ENCODE measurements around the gene NELFB.
A peak's percentile ranks its signal among the peaks of the same experiment; 100 is the strongest.

The NELFB gene

GRCh38 chr9:137310189-137311052, 55.3 kb downstream of the NELFB start:
- TF ChIP-seq CTCF (IDR thresholded peaks at IDR 0.05; ENCODE audit: low read depth, low read length) = no peak
- H3K27ac ChIP-seq = peak overlapping the region; percentile 67
- no peaks in the 10 kb centered on the region for H3K27me3 ChIP-seq (ENCODE audit: insufficient read depth, low read depth, severe bottlenecking)
- H3K4me3 ChIP-seq (ENCODE audit: low read depth, low read length) = no peak overlapping the region
- H3K9me3 ChIP-seq (ENCODE audit: severe bottlenecking) = no peaks in the 10 kb centered on the region
- H3K36me3 ChIP-seq = no peaks in the 10 kb centered on the region
- DNase-seq = peak; percentile 88

- Histone ChIP-seq H3K9me3 (ENCODE audit: severe bottlenecking) (no peaks in the 10 kb centered on the region), H3K4me3 (ENCODE audit: low read depth, low read length) (no peak overlapping the region), H3K27me3 (ENCODE audit: insufficient read depth, low read depth, severe bottlenecking) (no peaks in the 10 kb centered on the region), H3K27ac (peak overlapping the region; percentile 67), H3K36me3 (no peaks in the 10 kb centered on the region)
- DNase-seq = peak; percentile 12
- no peak for TF ChIP-seq CTCF (IDR thresholded peaks at IDR 0.05; ENCODE audit: low read depth, low read length)
Observed at GRCh38 chr9:137311171-137311985, 56.3 kb downstream of the NELFB start.

DNA sequence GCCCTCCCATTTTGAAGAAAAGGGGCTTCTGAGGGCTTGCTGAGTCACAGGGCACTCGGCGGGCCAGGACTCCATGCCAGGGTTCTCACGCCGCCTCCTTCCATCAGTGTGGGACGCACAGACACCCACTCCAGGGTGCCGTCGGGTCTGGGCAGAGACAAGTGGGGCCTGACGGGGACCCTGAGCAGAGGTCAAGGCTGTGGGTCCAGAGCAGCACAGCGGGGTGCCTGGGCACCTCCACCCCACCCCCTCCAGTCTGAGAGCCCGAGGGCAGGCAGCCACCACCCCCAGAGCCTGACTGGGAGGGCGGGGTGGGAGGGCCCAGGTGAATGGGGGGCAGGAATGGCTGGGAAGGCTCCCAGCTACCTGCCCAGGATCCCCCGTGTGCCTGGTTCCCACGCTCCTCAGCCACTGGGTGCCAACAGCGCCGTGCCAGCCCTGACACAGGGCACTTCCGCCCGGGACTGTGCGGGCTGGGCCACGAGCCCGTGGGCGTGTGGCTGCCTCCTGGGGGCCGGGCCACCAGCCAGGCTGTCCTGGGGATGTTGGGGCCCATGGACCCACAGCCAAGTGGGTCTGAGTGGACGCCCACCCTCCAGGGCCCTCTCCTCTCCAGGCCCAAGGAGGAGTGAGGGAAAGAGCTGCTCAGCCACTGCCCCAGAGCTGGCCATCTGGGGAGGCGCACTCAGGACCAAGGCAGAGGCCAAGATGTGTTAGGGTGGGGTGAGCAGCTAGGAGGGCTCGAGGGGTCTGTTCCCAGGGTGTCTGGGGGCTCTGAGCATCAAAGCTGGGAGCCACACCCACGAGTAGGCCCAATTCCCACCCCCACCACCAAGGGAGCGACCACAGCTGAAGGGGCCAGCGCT, 57.1 kb downstream of the NELFB start:
- no peaks in the 10 kb centered on the region for H3K9me3 ChIP-seq (ENCODE audit: severe bottlenecking)
- no peak overlapping the region for H3K4me3 ChIP-seq (ENCODE audit: low read depth, low read length)
- peak overlapping the region; percentile 67 for H3K27ac ChIP-seq
- TF ChIP-seq CTCF (IDR thresholded peaks at IDR 0.05; ENCODE audit: low read depth, low read length) = no peak
- DNase-seq = no peak
- H3K27me3 ChIP-seq (ENCODE audit: insufficient read depth, low read depth, severe bottlenecking) = no peaks in the 10 kb centered on the region
- H3K36me3 ChIP-seq = no peaks in the 10 kb centered on the region

DNA sequence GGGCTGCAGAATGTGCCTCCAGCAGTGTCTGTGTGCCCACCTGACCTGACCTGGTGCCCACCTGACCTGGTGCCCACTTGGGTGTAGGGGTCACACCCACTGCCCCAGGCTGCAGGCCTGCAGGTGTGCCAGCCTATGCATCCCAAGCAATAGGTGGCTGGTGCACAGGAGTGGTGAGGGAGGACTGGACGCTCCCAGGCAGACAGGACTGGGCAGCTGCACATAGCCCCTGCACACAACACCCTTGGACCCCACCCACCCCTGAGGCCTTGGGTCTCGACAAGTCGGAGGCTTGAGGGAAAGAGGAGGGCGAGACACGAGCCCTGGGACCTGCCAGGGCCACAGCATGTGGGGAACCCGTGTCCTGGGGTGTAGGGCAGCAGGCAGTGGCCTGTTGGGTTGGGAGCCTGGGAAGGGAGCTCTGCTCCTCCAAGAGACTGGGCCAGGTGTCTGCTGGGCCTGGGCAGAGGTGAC, 57.8 kb downstream of the NELFB start:
- no peak for TF ChIP-seq CTCF (IDR thresholded peaks at IDR 0.05; ENCODE audit: low read depth, low read length)

GRCh38 chr9:137313326-137313936, 58.3 kb downstream of the NELFB start:
- H3K27ac ChIP-seq = no peak overlapping the region
- no peak for TF ChIP-seq CTCF (IDR thresholded peaks at IDR 0.05; ENCODE audit: low read depth, low read length)
- no peak overlapping the region for H3K4me3 ChIP-seq (ENCODE audit: low read depth, low read length)
- DNase-seq = no peak
- H3K27me3 ChIP-seq (ENCODE audit: insufficient read depth, low read depth, severe bottlenecking) = no peaks in the 10 kb centered on the region
- H3K9me3 ChIP-seq (ENCODE audit: severe bottlenecking) = no peaks in the 10 kb centered on the region
- H3K36me3 ChIP-seq = no peaks in the 10 kb centered on the region

More for the DNA sequence above, 57.8 kb downstream of the NELFB start:
- Histone ChIP-seq H3K27me3 (ENCODE audit: insufficient read depth, low read depth, severe bottlenecking) (no peaks in the 10 kb centered on the region), H3K27ac (no peak overlapping the region), H3K36me3 (no peaks in the 10 kb centered on the region), H3K4me3 (ENCODE audit: low read depth, low read length) (no peak overlapping the region), H3K9me3 (ENCODE audit: severe bottlenecking) (no peaks in the 10 kb centered on the region)
- DNase-seq = no peak

Data from WERI-Rb-1 (cell line).